HL-60 (cell line): ENCODE data around the gene OR1D5.

Experiments
- GABPA ChIP-seq: IDR thresholded peaks from 2 replicates; pipeline ENCODE4 v1.6.1; 2012; ENCODE audit warnings: low read depth
- POLR2AphosphoS5 ChIP-seq: IDR thresholded peaks from 2 replicates; pipeline ENCODE4 v1.6.1; 2012; ENCODE audit warnings: low read depth
- SPI1 ChIP-seq: IDR thresholded peaks from 2 replicates; pipeline ENCODE4 v1.6.1; 2012; ENCODE audit warnings: low read depth, mild to moderate bottlenecking, borderline replicate concordance
- TF ChIP-seq, protein P1 (sequence below): IDR thresholded peaks from one replicate; pipeline ENCODE4 v1.5.1; 2011; ENCODE audit warnings: low read length, control low read depth, inconsistent platforms; ENCODE audit not compliant: insufficient read depth

DNA sequence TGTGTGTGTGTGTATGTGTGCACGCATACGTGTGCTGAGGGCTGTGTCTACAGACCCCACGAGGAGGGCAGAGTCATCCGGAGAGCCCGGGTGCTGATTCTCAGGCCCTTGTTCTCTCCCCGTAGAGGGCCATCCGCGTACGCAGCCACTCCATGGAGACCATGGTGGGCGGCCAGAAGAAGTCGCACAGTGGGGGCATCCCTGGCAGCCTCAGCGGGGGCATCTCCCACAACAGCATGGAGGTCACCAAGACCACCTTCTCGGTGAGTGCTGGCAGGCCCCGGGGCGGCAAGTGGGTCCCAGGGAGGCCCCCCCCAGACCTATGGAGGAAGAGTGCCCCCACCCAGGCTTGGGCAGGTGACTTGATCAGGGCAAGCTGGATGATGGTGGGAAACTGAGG is 45.5 kb downstream of the OR1D5 start:
- TF ChIP-seq, protein P1, sequence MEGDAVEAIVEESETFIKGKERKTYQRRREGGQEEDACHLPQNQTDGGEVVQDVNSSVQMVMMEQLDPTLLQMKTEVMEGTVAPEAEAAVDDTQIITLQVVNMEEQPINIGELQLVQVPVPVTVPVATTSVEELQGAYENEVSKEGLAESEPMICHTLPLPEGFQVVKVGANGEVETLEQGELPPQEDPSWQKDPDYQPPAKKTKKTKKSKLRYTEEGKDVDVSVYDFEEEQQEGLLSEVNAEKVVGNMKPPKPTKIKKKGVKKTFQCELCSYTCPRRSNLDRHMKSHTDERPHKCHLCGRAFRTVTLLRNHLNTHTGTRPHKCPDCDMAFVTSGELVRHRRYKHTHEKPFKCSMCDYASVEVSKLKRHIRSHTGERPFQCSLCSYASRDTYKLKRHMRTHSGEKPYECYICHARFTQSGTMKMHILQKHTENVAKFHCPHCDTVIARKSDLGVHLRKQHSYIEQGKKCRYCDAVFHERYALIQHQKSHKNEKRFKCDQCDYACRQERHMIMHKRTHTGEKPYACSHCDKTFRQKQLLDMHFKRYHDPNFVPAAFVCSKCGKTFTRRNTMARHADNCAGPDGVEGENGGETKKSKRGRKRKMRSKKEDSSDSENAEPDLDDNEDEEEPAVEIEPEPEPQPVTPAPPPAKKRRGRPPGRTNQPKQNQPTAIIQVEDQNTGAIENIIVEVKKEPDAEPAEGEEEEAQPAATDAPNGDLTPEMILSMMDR = no peak
- TF ChIP-seq SPI1 (no peak), POLR2AphosphoS5 (no peak), GABPA (no peak)
